ENCODE measurements around the gene BMF. TPM values are rescaled to one million over a fixed set of nuclear protein-coding genes. Genes with fewer than 3 reads are reported as not detected.

Gene BMF
- total and polyA plus RNA-seq, 7 donors, result 0.65 to 7.2 (median 3.4) TPM

- intact Hi-C loops (cut with DNase I), result no loop called here
- peak; percentile 81 to 89 (median 87) for ATAC-seq
These were observed 26.9 kb downstream of the BMF start for GRCh38 chr15:40081691-40082194.

GRCh38 chr15:40080847-40081246 lies 27.8 kb downstream of the BMF start:
- no peak for TF ChIP-seq CTCF (IDR thresholded peaks at IDR 0.05)
- Histone ChIP-seq H3K27ac (peak overlapping the region; percentile 68), H3K36me3 (ENCODE audit: insufficient read depth in 1 of 2, low read depth in 1 of 2) (no peaks in the 10 kb centered on the region), H3K27me3 (ENCODE audit: insufficient read depth in 3 of 3, low read length in 2 of 3) (no peaks in the 10 kb centered on the region), H3K9me3 (no peaks in the 10 kb centered on the region), H3K4me3 (peak overlapping the region; percentile 58), H3K4me1 (peaks cover 26% of the 10 kb centered on the region)
- intact Hi-C loops (cut with DNase I), result no loop called here
- no peak for DNase-seq
- WGBS, 3 donors, result 44 to 54% (median 51%) methylated on average over 5 of the region's 5 CpGs
- no peak for ATAC-seq

More at GRCh38 chr15:40081691-40082194, 26.9 kb downstream of the BMF start:
- H3K36me3 ChIP-seq (ENCODE audit: insufficient read depth in 1 of 2, low read depth in 1 of 2), result no peaks in the 10 kb centered on the region
- peak overlapping the region; percentile 68 for H3K27ac ChIP-seq
- peak; percentile 7 for TF ChIP-seq CTCF (IDR thresholded peaks at IDR 0.05)
- H3K4me1 ChIP-seq, result peaks cover 28% of the 10 kb centered on the region
- 1 to 3% (median 2%) methylated on average over 12 of the region's 12 CpGs for WGBS, 3 donors
- H3K4me3 ChIP-seq, result peak overlapping the region; percentile 58
- DNase-seq, result peak; percentile 43 to 76
- H3K27me3 ChIP-seq (ENCODE audit: insufficient read depth in 3 of 3, low read length in 2 of 3), result no peaks in the 10 kb centered on the region
- H3K9me3 ChIP-seq, result no peaks in the 10 kb centered on the region

- no peaks in the 10 kb centered on the region for H3K27me3 ChIP-seq (ENCODE audit: insufficient read depth in 3 of 3, low read length in 2 of 3)
- no peaks in the 10 kb centered on the region for H3K9me3 ChIP-seq
- peaks cover 26% of the 10 kb centered on the region for H3K4me1 ChIP-seq
- intact Hi-C loops (cut with DNase I), result no loop called here
- 37 to 55% (median 48%) methylated on average over 1 of the region's 1 CpG for WGBS, 3 donors
- no peaks in the 10 kb centered on the region for H3K36me3 ChIP-seq (ENCODE audit: insufficient read depth in 1 of 2, low read depth in 1 of 2)
- no peak overlapping the region for H3K4me3 ChIP-seq
- ATAC-seq, result no peak
- TF ChIP-seq CTCF (IDR thresholded peaks at IDR 0.05), result no peak
- no peak overlapping the region for H3K27ac ChIP-seq
- DNase-seq, result no peak
These were observed 28.6 kb downstream of the BMF start for GRCh38 chr15:40080104-40080503.

- no peak for DNase-seq
- no peak for TF ChIP-seq CTCF (IDR thresholded peaks at IDR 0.05)
- Histone ChIP-seq H3K27me3 (ENCODE audit: insufficient read depth in 3 of 3, low read length in 2 of 3) (no peaks in the 10 kb centered on the region), H3K27ac (no peak overlapping the region), H3K36me3 (ENCODE audit: insufficient read depth in 1 of 2, low read depth in 1 of 2) (no peaks in the 10 kb centered on the region), H3K4me1 (peaks cover 26% of the 10 kb centered on the region), H3K4me3 (no peak overlapping the region), H3K9me3 (no peaks in the 10 kb centered on the region)
- intact Hi-C loops (cut with DNase I), result no loop called here
- no peak for ATAC-seq
- WGBS, 3 donors, result 94% methylated on average over 6 of the region's 6 CpGs
These were observed 29.2 kb downstream of the BMF start for GRCh38 chr15:40079456-40079855.

All from psoas muscle (tissue), 8 donors.